GM21576 (cell line): Measurements from ENCODE around the gene ANG.
"Not testable (repeated sequence)": the region's sequence is repeated elsewhere in the genome, so short reads cannot be mapped to it uniquely, and the experiment has no call there.

Experiments used
- ATAC-seq: cut with Tn5 transposase; IDR thresholded peaks from one replicate; pipeline ENCODE4 v1.9.1; 2021; ENCODE audit warnings: mild to moderate bottlenecking, moderate library complexity; ENCODE audit not compliant: unreplicated experiment

The ANG gene

DNA sequence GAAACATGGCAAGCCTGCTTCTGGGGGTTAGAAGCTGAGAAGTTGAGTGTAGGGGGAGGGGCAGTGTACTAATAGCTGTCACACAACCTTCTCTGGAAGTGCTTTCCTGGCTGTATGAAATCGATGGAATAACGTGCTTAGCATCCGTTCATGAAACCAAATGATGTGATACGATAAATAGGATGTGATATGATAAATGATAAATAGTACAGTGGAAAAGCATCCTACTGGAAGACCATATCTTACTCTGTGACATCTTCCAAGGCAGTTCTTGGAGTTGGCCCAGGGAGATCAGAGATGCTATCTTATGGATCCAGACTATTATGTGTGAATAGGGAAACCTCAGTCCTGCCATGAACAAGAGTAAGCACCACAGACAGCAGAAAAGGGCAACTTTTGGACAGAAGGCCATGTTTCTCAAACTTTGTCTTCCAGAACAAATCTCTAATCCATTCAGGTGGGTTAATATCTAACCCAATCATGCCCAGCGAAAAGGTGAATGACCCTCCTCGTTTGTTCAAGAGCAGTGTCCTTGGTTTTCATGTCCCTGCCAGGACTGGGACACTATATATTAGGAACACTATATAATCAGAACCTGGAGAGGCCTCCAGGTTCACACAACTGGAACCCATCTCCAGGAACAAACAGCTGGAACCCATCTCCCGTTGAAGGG lies at the start of gene ANG:
TSS of gene ANG (plus strand) at position 598 of the 673 bp plus-strand sequence. CDS start 4,801 bp downstream, outside the sequence.
- no peak for ATAC-seq

DNA sequence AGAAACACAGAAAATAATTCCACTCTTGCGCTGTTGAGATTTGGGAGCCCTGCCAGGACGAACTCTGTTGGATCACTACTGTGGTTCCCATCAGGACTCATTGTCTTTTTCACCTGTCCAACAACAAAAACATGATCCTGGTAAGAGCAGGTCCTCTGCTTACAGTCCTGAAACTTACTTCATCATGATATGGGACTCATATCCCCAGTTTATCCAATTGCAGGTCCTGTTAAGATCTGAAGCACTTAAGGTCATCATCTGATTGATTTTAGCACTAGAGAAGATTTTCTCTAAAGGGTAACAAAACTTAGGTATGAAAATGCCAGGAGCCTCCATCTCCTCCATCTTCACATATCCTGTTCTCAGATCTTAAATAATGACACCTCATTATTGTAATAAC lies 47.0 kb upstream of the ANG start, which contains the start of gene OR6S1:
TSS of gene OR6S1 (minus strand) at position 101 of the 400 bp plus-strand sequence. CDS start at position 101, 0 bp downstream.
- ATAC-seq = no peak

DNA sequence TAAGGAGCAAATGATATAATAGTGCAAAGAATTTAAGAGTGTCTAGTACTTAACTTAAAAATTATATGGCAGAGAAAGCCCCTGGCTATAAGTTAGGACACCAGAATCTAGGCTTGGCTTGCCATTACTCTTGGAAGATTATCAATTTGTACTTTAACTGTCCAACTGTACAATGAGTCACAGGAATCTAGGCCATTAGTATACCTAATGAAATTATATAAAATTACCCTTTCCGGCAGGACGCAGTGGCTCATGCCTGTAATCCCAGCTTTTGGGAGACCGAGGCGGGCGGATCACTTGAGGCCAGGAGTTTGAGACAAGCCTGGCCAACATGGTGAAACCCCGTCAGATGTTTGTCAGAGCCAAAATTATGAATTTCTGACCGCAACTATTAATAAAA lies 46.4 kb upstream of the ANG start:
- ATAC-seq = no peak

DNA sequence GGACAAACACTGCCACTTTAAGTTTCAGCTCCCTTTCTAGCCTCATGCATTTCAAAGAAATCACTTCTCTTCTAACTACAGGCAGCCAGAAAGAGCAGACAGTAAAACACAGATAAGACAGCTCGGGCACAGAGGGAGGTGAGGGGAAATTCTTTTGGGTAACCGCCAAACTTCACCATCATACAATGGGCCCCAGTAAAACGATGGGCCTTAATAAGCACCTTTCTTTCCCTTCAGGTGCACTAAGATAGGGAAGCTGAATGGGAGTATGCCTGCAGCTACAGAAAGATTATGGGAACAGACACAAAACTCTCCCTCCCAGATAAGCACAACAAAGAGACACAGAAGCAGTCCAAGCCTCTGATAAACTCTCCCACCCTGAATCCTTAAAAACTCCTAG lies 45.8 kb upstream of the ANG start:
- ATAC-seq = not testable (repeated sequence)

DNA sequence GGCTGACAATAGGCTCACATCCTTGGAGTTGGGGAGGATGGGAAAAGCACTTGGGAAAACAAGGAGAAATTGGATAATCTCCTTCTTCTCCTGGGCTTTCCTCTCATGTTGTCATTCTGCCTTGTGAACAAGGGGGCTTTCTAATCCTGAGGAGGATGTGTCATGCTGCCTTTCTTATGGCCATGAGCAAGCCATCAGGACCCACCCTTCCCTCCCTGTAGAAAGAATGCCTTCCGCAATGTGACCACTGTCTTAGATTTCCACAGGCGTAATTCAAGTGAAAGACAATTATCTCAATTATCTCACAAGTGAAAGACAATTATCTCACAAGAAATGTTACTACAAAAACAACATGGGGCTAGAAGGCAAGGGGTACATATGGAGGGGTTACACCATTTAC lies 44.0 kb upstream of the ANG start:
- no peak for ATAC-seq

DNA sequence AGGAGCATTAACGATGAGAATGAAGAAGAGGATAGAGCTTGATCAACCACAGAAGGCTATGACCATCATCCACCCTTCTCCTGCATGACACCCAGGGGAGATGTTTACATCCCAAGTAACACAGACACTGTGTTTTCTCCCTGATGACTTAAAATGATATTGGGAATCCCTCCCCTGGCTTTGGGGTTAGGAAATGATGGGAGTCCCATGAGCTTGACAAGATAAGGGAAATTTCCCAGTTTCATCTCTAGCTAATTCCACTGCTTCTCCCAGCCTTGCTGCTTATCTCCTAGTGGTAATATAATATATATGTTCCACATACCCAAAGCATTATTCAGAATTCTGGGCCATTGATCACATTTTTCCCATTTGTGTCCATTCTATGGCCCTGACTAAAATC lies 43.1 kb upstream of the ANG start:
- ATAC-seq = no peak

DNA sequence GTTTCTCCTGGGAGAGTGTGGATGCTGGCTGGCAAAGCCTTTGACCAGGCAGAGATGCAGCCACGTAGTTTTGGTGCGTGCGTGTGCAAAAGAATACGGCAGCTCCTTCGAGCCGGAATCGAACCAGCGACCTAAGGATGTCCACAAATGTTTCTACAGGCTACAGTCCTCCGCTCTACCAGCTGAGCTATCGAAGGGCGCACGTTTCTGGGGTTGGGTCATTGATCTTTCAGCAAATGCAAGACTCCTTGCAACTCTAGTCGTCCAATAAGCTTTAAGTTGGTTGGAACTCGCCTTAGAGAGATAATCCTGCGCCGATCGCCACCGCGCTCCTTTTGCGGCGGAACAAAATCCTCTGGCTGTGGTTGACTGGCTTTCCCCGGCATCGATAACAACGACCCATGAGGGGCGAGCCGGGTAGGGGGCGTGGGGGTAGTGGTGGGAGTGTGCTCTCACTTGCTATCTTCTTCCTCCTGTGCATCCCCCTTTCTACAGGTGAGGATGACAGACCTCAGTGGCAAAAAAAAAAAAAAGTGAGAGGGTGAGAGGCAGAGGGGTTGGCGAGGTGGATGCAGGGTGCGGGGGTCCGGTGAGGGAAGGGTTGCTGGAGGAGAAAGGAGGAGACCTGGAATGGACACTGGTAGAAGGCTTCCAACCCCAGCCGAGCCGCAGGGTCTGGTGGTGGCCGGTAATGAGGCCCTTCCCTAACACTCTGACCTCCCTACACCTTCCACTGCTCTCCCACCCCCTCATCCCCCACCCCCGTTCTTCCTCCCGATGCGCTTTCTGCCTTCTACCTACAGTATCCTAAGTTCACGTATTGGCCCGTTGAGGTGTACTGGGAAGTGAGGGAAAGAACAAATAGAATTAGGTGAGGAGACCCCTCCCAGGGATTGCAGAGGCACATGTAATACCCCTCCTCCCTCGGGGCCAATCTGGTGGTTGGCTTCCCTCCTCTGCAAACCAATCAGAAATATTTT lies 35.3 kb upstream of the ANG start:
- peak; percentile 48 for ATAC-seq

DNA sequence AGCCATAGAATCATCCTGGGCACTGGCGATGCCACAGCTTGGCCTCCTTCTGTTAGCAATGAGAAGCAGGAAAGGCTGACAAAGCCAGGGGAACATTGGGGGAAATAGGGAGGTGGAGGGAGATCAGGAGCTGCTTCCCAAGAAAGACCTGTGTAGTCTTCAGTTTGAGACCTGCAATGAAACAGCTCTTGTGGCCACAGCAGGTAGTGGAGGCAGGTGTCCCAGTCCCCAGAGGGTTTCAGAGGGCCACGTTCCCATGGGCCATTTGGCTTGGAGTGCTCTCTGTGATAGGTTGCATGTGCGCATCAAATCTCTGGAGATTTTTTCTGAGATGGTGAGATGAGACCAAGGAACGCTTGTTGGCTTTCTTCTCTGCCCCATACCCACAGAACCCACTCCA lies 32.7 kb upstream of the ANG start:
- ATAC-seq = no peak

DNA sequence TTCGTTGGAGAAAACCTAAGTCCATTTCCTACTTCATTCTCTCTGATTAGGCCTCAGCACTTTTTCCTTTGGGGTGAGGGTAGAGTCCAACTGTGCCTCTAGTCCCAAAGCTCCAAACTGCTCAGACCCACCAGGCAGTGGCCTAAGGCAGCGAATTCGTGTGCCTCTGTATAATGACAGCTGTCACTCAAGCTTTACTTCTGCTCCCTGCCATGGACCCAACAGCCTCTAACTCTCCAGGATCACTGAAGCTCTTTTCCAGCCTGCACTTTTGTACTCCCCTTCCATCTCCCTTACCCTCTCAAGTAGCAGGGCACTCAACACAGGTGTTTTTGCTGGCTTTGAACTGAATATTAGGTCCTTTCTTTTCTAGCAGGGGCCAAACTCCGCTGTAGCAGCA lies 32.3 kb upstream of the ANG start:
- ATAC-seq = no peak

DNA sequence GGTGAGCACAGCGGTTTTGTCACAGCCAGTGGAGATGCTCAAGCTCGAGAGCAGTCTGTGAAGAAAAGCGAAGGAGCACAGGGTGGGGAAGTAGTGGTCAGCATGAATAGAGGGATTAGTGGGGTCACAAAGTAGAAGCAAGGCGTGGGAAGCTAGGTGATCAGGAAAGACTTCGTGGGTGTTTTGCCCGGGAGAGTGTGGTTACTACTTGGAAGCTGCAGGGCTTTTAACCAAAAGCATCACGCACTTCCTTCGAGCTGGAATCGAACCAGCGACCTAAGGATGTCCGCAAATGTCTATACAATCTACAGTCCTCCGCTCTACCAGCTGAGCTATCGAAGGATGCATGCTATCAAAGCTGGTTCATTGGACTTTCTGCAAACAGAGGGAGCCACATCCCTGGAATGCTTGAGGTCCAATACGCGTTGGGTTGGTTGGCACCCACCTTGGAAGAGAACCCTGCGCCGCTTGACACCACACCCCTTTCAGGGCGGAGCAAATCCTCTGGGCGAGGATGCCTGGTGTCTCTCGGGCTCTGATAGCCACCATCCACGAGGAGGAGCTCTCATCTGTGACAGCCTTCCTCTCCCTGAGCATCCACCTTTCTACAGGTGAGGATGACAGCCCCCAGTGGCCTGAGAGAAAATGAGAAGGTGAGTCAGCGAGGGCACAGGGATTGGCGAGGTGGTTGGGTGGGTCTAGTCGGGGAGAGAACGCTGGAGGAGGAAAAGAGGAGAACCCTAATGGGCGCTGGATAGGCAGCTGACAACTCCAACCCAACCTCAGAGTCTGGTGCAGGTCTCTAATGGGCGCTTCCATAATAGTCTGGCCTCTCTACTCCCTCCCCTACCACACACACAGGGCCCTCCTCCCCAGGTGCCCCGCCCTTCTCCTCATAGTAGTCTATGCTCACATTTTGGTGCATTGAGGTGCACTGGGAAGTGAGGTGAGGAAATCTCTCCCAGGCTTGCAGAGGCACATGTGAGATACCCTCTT lies 31.1 kb upstream of the ANG start:
- no peak for ATAC-seq

DNA sequence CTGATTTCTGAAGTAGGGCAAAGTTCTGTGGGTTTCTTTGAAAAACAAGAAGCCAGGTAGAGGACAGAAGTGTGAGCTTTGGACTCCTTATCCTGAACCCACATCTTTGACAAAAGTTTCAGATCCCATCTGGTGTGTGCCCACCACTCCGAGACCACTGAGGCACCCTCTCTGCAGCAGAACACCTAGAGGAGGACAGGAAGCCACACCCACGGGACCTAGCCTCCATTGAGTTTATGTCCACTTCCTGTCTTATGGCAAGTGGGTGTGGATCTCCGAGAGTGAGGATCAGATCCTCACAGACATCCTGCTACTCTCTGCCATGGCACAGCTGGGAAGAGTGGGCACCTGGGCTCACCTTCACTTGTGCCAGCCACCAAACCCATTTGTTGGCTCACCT lies 30.3 kb upstream of the ANG start:
- no peak for ATAC-seq

DNA sequence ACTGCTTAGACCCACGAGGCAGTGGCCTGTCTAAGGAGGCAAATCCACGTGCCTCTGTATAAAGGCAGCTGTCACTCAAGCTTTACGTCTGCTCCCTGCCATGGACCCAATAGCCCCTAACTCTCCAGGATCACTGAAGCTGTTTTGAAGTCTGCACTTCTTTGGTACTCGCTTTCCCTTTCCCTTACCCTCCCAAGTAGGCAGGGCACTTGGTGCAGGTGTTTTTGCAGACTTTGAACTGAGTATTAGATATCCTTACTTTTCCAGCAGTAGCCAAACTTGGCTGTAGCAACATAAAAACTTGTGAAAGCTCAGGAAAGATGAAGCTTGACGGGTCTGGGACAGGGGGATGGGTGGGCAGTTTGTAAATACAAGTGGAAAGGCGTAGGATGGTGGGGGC lies 29.2 kb upstream of the ANG start:
- ATAC-seq = no peak

DNA sequence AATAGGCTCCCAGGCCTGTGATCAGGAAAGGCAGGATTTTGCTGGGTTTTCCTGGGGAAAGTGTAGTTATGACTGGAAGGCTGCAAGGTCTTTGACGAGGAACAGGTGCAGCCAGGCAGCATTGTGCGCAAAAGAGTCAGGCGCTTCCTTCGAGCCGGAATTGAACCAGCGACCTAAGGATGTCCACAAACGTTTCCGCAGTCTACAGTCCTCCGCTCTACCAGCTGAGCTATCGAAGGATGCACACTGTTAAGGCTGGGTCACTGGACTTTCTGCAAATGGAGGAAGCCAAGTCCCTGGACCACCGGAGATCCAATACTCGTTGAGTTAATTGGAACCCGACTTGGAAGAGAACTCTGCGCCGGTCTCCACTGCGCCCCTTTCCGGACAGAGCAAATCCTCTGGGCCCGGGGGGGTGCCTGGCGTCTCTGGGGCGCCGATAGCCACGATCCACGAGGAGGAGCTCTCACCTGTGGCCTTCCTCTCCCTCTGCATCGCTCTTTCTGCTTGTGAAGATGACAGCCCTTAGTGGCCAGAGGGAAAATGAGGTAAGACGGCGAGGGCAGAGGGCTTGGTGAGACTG lies 28.7 kb upstream of the ANG start:
- no peak for ATAC-seq

DNA sequence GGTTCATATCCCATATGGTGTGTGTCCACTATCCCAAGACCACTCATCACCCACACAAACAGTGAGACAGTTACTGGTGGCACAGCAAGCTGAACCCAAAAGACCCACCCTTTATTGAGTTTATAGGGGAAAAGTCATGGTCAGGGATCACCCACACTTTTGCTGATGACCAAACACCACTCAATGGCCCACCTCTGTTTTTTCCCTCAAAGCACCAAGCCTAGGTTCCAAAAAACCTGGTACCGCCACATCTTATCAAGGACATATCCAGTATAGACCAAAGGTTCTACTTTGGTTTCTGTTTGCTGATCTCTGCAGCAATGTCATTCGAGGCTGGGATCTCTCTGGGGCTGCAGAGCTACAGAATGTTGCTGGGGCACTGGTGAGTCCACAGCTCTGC lies 27.4 kb upstream of the ANG start:
- no peak for ATAC-seq

DNA sequence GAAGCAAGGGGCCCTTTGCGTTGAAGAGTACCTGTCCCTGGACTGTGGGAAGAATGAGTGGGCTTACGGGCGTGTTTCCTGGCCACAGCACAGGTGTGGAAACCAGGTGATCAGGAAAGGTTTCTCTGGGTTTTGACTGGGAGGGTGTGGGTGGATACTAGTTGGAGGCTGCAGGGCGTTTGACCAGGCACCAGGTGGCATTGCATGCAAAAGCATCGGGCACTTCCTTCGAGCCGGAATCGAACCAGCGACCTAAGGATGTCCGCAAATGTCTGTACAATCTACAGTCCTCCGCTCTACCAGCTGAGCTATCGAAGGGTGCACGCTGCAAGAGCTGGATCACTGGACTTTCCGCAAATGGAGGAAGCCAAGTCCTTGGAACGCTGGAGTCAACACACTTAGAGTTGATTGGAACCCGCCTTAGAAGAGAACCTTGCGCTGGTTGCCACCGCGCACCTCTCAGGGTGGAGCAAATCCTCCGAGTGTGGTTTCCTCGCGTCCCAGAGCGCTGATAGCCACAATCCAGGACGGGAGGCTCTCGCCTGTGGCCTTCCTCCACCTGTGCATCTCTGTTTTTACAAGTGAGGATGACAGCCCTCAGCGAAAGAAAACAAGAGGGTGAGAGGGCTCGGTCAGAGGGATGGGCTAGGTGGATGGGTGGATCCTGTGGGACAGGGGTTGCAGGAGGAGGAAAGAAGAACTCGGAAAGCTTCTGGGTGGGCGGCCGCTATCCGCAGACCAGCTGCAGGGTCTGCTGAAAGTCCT lies 25.4 kb upstream of the ANG start:
- peak; percentile 42 for ATAC-seq

DNA sequence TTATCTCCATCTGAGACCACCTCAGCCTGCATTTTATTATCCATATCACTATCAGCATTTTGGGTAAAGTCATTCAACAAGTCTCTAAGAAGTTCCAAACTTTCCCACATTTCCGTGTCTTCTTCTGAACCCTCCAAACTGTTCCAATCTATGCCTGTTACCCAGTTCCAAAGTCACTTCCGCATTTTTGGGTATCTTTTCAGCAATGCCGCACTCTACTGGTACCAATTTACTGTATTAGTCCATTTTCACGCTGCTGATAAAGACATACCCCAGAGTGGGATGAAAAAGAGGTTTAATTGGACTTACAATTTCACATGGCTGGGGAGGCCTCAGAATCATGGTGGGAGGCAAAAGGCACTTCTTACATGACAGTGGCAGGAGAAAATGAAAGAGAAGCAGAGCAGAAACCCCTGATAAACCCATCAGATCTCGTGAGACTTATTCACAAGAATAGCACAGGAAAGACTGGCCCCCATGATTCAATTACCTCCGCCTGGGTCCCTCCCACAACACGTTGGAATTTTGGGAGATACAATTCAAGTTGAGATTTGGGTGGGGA lies 22.1 kb upstream of the ANG start:
- not testable (repeated sequence) for ATAC-seq

DNA sequence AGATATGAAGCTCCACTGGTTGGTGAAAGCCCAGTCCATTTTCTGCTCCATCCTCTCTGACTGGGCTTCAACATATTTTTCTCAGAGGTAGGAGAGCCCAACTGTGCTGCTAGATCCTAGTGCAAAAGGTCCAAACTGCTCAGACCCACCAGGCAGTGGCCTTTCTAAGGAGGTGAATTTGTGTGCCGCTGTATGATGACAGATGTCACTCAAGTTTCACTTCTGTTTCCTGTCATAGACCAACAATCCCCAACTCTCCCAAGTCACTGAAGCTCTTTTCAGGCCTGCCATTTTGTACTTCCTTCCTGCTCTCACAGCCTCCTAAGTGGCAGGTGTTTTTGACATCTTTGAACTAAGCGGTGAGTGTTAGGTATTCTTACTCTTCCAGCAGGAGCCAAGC lies 20.6 kb upstream of the ANG start:
- ATAC-seq = peak; percentile 74

DNA sequence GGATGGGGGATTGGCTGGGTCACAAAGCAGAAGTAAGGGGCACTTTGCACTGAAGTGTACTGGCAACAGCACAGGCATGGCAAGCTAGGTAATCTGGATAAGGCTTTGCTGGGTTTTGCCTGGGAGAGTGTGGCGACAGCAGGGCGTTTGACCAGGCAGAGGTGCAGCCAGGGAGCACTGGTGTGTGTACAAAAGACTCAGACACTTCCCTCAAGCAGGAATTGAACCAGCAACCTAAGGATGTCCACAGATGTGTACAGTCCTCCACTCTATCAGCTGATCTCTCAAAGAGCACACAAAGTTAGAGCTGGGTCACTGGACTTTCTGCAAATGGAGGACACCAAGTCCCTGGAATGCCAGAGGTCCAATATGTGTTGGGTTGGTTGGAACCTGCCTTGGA lies 19.6 kb upstream of the ANG start:
- no peak for ATAC-seq

DNA sequence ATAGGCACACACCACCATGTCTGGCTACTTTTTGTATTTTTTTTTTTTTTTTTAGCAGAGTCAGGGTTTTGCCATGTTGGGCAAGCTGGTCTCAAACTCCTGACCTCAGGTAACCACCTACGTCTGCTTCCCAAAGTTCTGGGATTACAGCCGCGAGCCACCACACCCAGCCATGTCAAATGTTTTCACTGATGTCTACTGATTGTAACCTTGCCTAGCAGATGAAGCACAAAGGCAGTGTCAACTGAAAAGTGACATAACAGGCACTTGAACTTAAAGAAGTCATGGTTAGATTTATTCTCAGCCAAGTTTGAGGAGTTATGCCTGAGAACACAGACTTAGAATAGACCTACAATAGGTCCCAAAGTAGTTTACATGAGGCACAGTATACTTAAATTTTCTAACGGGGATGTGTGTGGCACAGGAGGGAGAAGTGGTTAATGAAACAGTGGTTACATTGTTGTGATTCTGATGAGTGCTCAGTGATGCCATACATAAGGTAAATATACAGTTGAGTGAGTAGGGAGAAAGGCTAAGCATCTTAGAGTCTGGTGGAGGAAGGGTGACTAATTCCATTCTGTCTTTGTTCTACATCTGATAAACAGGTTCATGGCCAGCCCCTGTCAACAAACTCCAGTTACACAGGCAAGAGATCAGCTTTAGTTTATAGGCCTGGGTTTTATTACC lies 16.8 kb upstream of the ANG start:
- no peak for ATAC-seq
